HG03280 (cell line): ENCODE data around the gene LRTM2.

ENCODE experiments used
- ATAC-seq: cut with Tn5 transposase; IDR thresholded peaks from one replicate; pipeline ENCODE4 v1.9.1; 2021; ENCODE audit warnings: mild to moderate bottlenecking, moderate library complexity; ENCODE audit not compliant: unreplicated experiment

The LRTM2 gene

DNA sequence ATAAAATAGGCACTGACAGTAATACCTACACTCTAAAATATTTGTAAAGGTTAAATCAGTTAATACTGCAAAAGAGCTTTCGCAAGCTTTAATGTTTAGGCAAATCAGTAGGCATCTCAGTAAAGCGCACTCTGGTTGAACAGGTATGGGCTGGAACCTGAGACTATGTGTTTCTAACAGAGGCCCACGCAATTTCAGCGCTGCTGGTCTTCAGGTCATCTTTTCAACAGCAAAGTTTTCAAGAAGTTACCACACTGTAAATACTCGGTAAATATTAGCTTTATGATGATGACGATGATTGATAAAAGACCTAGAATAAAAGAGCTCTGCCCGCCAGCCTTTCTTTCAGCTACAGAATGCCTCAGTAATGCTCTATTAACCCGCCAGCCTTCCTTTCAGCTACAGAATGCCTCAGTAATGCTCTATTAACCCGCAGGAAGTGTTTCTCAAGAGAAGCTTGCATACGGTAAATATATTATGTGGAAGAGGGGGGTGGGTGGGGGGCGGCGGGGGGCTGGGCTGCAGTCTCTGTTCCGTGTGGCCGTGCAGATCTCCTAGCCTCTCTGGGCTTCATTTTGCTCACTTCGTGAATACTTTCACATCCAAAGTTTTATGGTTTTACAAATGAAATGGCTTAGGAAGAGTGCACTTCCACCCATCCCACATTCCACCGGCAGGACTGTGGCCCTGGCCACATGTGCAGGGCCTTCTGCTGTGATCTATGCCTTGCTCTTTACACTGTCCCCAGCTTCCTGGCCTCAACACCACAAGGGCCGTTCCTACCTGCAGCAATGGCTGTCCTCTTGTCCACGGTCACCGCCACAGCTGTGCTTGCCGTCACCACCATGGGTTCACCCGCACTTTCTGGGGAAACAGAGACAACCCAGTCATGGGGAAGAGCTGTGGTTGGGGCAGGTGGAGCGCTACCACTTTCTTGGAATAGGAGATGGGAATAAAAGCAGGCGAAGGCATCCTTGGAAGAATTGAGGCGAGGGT lies 19.9 kb downstream of the LRTM2 start:
- no peak for ATAC-seq

DNA sequence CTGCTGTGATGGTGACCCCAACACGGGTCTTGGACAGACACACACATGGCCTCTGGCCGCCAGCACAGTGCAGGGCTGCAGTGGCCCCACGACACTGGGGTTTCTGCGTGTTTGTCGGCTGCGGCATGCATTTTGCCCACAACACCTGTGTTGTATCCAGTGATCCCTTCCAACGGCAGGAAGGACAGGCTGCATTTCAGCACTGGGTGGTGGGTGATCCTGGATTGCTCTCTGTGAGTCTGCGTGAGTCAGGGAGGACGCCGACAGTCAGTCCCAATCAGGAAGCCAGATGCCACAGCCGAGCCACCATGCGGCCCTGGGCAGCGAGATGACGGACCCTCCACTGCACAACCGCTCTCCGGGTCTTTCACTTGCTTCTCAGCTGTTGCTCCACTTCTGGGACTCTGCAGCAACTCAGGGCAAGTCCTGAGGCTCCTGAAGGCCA lies 20.6 kb downstream of the LRTM2 start:
- no peak for ATAC-seq

DNA sequence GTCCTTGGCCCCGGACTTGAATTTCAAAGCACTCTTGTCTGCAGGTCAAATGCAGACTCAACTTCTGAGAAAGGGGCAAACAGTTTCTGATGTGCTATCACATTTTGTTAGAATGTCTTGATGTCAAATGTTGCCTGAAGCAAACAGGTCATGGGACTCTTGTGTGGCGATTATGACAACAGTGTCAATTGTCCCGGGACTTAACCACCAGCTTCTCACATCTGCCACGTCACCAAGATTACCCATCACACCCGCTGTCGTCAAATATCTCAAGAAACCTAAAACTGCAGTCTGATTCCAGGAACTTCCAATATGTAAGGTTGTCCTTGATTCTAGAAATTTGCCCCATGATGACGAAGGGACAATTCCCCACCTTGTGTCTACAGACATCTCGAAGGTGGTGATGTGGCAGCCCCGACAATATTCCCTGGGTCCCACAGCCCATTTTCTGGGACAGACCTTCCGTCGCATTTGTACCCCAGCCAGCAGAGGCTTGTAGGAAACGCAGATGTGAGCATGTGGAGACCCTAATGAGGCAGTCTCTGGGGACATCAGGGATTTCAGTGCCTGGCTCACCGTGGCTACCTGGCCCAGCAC lies 21.3 kb downstream of the LRTM2 start:
- ATAC-seq, result no peak

DNA sequence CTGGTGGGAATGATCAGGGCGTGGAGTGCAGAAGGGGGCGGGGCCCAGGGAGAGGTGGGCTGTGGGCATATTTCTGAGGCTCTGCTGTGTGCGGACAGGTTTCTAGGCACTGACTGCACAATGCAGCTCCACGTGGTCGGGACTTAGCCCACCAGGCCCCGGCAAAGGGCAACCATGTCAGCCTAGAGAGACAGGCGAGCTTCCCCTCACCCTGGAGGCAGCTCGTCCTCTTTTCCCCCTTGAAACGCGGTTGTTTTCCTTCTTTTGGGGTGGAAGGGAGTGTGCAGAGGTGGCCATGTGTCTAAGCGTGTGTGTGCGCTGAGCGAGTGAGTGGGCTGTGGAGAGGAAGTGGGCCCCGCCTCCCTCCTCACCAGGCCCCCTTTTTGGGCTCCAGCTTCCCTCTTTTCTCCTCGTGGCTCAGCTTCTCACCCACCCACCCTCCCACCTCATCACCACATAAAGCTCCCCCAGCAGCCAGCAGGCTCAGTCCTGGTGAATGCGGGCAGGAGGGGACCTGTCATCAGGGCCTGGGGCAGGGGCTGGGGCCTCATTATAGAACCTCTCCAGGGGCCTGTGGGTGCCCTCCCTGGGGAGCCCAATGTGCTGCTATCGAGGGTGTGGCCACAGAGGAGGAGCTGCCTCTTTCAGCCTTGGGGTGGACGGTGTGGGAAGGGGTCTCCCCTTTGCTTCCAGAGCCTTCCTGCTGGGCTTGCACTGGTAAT lies 22.0 kb downstream of the LRTM2 start:
- ATAC-seq, result no peak

DNA sequence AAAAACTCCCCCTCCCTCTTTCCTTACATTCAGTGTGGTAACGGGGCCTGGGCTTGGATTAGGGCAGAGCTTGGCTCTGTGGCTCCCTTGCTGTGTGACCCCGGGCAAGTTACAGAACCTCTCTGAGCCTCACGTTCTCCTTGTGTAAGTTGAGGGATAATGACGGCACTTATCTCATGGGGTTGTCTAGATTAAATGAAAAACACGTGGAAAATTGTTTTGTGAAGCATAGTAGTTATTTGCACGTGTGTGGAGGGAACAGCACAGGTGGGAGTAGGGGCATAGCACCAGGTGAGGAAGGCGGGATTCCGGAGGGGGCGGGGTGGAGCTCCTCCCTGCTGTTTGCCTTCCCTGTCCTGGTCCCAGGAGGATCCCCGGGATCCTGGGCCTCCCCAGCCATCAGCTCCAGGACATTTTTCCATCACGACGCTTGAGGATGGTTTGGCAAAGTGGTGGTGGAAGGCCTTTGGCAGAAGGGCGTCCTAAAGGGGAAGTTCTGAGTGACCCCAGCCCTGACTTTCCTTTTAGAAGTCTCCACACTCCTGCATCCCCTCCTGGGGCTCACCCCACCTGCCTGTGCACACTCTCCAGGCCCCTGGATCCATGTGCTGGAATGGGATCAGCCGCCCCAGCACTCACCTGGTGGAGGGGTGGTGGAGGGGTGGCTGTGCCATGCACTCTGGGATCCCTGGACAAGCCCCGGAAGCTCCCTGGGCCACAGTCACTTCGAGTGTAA lies 22.7 kb downstream of the LRTM2 start:
- no peak for ATAC-seq

DNA sequence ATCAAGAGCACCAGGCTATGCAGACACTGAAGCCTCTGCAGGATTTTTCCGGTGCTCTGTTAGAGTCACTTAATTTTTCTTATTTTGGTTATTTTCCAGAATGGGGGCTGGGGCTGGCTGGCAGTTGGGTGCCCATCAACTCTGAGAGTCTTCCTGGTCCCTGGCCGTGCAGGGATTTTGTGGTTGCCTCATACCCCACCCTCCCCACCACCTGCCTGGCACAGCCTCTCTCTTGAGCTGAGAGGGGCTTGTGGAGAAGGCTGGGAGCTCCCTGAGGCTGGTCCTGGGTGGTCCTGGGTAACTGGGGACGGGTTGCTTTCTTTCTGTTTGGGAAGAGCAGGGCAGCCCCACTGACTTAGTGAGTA lies 23.3 kb downstream of the LRTM2 start:
- no peak for ATAC-seq

DNA sequence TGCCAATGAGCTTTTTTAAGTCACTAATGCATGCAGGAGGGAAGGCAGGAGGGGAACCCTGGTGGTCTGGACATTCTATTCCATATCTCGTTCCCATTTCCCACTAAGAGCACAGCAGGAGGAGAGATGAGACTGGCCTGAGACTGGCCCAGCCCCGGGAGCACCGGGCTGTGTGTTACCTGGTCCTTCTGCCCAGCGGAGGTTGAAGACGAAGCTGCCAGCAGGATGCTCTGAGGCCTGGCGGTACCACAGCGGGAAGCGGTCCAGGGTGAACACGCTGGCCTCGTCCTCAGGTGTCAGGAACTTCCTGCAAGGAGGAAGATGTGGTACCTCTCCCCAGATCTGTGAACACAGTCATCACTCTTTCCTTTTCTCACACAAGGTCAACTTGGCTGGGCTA lies 23.9 kb downstream of the LRTM2 start:
- ATAC-seq, result no peak

DNA sequence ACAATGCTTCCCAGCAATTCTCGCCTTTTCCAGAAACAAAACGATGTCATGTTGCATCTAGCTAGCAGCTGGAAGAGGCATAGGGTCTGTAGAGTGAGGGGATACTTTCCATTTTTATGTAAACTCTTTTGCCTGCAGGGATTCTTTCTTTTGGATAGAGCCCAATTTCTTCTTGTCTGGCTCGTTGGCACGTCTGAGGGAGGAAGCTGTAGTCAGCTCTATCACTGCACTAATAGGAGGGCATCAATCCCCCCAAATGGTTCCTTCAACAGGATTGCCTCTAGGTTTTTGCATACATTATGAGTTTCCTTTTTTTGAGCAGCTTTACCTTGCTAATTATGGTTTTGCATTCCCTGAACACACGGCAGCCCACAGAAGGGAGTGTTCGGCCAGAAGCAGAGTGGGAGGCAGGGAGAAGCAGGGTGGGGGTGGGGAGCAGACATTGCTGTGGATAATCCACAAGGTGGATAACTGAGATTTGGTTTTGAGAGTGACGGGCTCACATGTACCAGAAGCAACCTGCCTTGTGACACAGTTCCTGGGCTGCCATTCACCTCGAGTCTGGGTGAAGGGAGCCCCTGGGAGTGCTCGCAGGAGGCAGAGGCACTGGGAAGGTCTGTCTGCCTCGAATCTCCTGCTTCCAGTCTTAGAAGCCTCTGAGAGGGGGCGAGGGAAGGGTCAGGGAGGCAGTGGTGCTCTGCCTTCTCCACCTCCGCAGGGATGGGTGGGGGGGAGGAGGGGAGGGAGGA lies 24.5 kb downstream of the LRTM2 start:
- no peak for ATAC-seq

DNA sequence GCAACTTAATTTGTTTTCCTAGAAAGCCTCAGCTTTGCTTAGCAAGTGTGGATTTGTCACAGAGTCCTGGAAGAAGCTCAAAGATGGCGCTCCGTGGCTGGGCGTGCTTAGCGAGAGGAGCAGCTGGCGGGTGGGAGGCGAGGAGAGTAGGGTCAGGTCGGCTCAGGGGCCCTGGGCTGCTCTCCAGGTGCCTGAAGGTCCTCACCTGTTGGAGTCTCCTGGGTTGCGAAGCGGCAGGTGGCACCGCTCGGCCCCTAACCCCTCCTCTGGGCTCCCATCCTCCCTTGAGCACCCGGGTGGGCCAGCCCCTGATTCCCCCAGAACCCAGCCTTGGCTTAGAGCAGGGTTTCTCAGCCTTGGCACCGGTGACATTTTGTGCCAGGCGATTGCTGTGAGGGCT lies 25.1 kb downstream of the LRTM2 start:
- no peak for ATAC-seq

DNA sequence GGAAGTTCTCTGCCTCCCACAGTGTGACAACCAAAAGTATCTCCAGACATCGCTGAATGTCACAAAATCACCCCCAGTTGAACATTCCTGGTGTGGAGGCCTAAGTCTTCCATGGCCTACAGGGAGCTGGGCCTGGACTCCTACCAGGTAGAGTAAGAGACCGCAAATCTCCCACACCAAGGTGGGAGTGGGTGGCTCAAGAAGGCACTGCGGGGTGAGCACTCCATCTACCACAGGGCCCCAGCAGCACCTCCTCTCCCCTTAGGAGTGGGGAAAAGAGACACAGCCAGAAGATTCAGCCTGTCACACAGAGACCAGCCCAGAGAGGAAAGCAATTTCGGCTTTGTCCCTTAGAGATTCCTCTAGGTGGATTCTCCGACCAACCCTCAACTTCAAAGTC lies 25.5 kb downstream of the LRTM2 start:
- no peak for ATAC-seq

DNA sequence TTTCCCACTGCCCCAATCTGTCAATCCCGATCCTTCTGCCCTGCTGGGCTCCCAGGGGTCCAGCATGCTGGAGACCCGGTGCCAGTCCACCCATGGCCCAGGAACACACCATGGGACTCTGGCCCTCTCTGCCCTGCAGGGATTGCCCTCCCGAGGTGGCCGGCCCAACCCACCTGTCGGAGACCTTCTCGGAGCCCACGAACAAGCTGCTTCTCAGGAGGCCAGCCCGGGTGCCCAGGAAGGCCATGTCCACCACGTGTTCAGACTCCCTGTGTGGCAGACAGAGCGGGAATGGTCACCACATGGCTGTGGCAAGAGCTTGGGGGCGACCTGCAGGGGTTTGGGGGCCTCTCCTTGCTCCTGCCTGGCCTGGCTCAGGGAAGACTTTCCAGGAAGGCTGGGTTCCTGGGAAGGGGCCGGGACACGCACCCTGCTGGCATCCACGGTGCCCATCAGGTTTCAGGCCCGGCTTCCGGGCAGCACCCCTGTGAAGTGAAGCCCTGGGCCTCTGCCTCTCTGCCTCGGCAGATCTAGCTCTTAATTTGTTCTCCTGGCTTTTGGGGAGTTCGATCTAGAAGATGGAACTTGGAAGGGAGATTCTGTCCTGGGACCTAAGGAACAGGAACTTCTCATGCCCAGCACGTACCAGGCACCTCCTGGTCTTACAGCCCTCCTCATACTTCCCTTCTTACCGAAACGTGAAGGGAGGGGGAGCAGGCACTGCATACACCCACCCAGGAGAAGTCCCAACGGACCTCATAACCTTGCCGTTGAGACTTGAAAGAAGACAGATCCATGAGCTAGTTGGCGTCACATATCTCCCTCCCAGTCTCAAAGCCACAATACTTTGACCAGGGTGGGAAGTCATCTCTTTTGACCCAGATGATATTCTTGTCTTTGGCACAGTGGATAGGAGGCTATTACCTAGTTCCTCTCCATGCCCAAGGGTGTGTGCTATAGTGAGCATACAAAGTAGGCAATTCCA lies 26.3 kb downstream of the LRTM2 start:
- ATAC-seq, result no peak

DNA sequence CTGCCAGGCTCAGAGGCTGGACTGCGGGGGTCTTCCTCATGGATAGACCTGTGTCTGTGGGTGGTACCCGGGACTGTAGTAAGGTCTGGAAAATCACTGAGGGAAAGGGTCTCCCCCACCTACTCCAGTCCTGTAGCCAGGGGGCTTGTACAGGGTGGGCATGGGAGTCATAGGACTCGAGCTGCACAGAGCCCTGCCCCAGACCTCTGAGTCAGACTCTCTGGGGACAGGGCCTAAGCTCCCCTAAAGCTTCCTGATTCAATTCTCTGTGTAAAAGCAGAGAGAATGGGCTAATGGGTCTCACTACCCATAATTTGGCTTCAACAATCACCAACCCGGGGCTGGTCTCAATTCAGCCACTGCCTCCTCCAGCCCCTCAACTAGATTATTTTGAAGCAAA lies 27.0 kb downstream of the LRTM2 start:
- ATAC-seq, result no peak

DNA sequence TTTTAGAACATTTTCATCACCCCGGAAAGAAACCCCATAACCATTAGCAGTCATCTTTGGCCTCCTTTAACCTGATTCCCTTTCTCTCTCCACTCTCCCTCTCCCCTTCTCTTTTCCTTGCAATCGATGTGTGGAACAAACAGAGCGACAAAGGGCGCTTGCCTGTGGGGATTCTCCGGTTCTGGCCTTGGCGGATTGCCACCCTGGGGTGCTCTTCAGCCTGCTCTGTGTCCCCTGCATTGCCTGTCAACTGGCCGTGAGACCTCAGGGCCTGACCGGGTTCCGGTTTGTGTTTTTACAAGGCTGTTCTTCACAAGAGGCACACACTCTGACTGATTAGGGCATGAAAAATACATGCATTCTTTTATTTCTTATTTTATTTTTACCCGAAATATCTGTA lies 27.8 kb downstream of the LRTM2 start:
- no peak for ATAC-seq

DNA sequence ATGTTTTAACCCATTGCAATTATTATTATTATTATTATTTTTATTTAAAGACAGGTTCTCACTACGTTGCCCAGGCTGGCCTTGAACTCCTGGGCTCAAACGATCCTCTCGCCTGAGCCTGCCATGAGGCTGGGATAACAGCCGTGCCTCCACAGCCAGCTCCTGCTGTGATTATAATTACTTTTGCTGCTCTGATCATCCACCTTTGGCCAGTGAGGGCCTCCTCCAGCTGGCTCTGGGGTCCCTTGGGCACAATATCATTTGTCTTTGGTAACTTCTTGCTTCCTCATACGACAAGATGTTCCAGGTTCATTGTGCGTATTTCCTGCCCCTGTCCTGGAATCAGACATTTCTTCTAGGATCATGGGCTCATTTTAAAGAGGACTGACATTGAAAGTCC lies 28.4 kb downstream of the LRTM2 start:
- ATAC-seq, result no peak

DNA sequence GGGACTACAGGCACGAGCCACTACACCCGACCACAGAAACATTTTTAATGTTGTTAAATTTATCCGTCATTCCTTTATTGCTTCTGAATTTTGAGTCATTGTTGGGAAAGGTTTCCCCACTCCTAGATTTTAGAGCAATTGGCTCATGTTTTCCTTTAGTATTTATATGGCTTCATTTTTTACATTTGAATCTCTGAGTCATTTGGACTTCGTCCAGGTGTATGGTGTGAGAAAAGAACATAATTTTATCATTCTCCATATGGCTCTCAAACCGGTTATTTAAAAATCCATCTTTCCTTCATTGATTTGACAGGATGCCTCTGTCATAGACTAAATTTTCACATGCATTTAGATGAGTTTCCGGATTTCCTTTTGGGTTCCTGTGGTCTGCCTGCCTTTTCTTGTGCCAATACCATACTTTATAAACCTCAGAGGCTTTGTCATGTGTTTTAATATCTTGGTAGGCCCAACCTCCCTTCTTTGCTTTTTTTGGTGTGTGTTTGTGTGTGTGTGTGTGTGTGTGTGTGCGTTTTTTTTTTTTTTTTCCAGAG lies 30.9 kb downstream of the LRTM2 start:
- no peak for ATAC-seq

DNA sequence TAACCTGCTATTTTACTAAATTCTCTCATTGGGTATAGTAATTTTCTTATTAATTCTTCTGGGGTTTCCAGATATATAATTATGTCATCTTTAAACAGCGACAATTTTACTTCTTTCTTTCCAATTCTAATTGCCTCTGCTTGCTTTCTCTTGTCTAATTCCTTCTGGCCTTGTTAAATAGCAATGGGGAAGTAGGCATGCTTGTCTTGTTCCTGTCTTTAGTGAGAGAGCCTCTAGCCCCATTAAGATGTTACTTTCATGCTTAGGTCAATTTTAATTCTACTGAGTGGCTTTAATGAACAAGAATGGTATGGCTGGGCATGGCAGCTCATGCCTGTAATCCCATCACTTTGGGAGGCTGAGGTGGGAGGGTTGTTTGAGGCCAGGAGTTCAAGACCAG lies 31.7 kb downstream of the LRTM2 start:
- no peak for ATAC-seq

DNA sequence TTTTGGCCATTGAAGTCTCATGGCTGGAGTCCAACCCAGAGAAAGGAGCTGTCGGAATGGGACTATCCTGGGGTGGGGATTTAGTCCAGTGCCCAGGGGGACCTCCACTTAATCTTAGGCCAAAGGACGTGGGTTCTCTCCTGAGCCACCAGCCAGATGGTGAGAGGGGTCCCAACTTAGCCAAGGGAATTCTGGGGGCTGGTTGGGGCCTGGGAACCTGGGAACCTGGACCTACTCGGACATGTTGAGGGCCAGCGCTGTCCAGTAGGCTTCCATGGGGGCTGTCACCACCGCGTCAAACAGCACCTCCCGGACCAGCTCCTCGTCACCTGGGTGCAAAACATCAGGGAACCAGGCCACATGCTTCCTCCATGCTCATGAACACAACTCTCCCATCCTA lies 33.4 kb downstream of the LRTM2 start:
- no peak for ATAC-seq

DNA sequence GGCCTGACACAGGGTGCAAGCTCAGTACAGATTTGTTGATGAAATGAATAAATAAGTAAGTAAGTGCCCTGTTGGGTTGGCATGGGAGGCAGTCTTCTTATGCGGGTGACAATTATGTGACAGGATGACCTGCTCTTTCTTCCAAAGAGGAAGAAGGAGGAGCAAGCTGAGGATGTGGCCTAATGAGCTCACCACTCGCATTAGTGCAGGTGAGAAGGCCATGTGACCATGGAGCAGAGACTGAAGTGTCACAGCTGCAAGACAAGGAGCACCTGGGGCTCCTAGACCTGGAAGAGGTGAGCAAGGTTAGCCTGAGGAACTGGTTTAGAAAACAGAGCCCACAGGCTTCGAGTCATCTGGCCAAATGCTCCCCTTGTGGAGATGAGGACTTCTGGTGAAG lies 34.9 kb downstream of the LRTM2 start:
- ATAC-seq, result no peak

DNA sequence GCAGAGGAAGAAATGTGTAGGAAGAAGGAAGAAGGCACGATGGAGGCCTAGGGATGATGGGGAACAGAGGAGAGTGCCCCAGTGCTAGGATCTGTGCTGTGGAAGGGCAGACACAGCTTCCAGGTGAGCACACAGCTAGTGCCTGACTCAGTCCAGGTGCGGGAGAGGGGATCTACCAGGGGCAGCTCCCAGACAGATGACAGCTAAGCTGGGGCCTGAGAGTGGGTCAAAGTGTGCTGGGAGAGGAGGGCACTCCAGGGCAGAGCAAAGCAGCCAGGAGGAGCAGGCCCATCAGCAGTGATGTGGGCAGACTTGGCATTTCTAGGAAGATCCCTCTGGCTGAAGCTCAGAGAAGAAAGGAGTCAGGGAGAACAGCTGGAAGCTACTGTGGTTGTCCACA lies 36.7 kb downstream of the LRTM2 start:
- ATAC-seq, result no peak
